GM18861 (cell line): ENCODE data around the gene CDSN.

Experiments
- ATAC-seq: cut with Tn5 transposase; IDR thresholded peaks from one replicate; pipeline ENCODE4 v1.9.1; 2021; ENCODE audit not compliant: unreplicated experiment

Gene CDSN

DNA sequence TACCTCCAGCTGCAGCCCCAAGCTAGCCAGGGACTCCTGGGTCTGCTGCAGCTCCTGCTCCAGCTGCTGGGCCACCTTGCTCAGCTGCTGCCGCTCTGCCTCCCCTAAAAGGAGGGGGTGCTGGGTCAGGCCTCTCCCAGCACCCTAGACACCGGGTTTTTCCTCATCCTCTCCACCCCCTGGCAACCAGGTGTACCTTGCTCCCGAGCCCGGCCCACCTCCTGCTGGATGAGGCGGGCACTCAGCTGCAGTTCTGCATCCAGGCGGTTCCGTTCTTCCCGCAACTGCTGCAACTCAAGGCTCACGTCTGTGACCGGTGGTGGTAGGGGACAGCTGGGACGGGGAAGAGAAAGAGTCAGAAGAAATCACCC, 24.7 kb upstream of the CDSN start:
- no peak for ATAC-seq

DNA sequence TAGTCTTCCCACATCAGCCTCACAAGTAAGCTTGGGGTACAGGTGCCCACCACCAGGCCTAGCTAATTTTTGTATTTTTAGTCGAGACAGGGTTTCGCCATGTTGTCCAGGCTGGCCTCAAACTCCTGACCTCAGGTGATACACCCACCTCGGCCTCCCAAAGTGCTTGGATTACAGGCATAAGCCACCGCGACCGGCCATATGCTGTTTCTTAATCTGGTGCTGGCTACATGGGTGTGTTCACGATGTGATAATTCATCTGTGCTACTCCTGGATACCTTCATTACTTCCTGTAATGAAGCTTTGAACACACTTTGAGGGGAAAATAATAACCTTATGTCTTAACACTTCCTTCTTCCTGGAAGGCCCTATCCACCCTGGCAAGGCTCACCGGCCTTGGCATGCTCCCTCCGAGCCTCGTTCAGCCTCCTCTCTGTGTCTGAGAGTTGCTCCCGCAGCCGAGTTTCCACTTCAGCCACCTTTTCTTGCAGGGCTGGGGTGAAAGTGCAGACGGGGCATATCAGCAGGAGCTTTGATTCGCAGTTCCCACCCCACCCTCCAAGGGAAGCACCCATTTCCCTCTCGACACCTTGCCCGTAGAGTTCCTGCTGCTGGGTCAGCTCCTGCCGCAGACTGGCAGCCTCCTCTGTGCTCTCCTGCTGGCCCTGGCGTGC, 24.2 kb upstream of the CDSN start:
- no peak for ATAC-seq

DNA sequence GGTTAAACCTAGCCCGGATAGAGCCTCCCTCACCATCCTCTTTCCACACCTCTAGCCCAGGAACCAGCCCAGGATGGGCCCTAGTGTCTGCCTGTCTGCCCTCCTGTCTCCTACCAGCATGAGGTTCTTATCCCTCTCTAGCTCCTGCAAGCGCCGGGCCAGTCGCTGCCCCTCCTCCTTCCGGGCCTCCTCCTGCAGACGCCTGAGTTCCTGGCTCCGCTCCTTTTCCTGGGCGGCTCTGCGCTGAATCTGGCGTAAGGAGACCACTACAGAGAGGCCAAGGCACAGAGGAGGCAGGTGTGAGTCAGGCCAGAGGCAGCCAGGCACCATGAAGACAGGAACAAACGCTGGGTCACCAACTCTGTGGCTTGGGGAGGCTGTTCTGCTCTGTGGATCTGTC, 22.9 kb upstream of the CDSN start:
- ATAC-seq, result no peak

DNA sequence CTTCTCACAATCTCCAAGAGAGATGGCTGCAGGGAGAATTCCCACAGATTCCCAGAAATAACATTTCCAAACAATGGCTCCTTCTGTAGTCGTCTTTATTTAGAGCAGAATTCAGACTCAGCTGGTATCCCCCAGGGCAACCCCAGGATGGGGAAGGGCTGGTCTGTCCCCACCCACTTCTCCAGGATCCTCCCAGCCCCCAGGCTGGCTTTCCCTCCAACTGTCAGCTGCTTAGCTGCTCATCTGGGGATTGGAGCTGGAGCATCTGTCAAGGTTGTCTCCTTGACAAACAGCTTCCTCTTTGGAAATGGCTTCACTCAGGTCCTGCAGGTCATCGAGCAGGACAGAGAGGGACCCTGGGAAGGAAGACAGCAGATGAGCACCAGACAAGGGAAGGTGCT, 22.1 kb upstream of the CDSN start:
- no peak for ATAC-seq

DNA sequence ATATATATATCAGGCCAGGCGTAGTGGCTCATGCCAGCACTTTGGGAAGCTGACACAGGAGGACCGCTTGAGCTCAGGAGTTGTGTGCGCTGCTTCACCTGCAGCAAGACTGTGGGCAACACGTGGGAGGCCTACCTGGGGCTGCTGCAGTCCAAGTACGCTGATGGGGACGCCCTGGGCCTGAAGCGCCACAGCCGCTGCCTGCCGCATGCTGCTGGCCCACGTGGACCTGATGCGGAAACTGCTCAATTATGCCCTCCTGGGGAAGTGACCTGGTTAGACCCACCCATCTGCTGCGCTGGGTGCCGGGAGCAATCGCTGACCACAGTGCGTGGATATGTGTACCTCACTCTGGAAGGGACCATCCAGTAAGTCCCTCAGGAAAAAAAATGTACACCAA, 20.4 kb upstream of the CDSN start:
- ATAC-seq, result no peak

GRCh38 chr6:31139599-31139998, 19.4 kb upstream of the CDSN start:
- no peak for ATAC-seq

- no peak for ATAC-seq
Measured at GRCh38 chr6:31138982-31139381, 18.7 kb upstream of the CDSN start, which contains the start of gene PSORS1C2. TSS of gene PSORS1C2 (minus strand) at chr6:31139066. CDS start at chr6:31139026, 40 bp downstream.

- no peak for ATAC-seq
Measured at GRCh38 chr6:31135710-31136109, 15.5 kb upstream of the CDSN start.

DNA sequence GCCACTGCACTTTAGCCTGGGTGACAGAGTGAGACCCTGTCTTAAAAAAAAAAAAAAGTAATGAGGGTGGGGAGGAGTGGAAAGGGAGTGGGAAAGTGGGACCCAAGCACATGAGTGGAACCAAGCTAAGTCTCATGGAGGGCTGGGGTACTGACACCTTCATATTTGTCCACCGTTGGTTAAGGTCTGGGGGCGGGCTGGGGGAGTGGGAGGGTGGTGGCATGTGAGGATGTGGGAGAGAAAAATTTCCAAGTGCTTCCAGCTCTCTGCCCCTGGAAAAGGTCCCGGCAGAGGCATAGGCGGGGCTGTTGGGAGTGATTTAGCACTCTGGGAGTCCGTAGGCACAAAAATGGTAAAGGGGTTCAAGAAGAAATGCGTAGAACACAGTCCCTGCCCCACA, 12.6 kb upstream of the CDSN start:
- no peak for ATAC-seq

DNA sequence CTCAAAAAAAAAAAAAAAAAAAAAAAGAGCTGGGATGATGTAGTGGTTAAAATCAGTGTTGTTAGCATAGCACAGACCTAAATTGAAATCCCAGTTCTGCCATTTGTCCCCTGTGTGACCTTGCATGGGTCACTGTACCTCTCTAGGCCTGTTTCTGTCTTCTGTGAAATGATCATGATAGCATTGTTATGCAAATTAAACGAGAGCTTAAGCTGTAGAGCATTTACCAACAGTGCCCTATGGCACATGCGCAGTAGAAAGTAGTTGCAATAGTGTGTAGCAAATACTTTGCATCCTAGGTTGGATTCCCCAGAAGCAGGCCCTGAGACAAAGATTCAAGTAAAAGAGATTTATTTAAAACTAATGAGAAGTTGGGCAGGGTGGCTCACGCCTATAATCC, 11.3 kb upstream of the CDSN start:
- ATAC-seq, result no peak

DNA sequence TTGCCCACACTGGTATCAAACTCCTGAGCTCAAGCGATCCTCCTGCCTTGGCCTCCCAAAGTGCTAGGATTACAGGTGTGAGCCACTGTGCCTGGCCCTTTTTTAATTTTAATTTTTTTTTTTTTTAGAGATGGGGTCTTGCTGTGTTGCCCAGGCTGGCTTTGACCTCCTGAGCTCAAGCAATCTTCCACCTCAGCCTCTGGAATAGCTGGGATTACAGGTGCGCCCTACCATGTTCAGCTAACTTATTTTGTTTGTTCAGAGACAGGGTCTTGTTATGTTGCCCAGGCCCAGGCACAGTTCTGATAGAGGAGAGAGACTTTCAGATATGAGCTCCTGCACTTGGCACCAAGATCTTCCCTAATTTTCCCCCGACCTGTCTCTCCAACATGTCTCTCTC, 10.5 kb upstream of the CDSN start:
- ATAC-seq, result no peak

DNA sequence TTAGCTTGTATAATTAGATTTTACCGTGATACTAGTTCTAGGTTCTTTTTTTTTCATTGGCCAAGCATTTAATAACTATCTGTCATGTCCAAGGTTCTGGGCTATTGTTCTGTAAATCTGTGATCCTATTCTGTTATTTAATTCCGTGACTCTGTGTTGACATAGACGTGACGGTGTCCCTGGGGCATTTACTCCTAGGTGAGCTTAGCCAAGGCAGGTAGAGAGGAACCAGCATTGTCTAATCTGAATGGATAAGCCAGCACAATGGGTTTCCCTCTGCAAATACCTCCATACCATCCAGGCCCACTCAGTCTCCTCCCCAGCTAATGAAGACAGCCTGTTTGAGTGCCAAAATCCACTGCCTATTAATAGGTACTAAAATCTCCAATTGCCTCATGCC, 8.9 kb upstream of the CDSN start:
- no peak for ATAC-seq

DNA sequence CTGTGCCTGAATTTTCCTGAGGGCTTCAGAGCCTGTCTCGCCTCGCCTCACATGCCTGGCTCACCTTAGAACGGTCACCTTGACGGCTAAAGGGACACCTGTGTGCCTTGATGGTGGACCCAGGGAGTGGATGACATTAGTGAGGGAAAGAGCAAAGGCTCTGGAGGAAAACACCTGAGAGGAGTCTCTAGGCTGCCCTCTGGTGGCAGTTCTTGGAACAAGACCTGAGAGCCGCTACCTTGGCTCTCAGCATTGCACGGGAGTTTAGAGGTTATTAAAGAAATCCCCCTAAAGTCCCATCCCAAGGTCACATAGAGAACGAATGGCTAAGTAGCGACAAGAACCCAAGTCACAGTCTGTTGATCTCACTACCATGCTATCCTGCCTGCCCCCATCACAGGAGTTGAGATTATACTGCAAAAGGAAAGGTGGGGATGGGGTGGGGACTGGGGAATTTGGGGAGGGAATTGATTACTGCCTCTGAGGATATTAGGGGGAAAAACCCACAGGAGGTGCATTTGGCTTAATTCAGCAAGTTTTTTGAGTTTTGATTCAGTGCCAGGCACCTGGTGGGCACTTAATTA, 7.9 kb upstream of the CDSN start:
- no peak for ATAC-seq

DNA sequence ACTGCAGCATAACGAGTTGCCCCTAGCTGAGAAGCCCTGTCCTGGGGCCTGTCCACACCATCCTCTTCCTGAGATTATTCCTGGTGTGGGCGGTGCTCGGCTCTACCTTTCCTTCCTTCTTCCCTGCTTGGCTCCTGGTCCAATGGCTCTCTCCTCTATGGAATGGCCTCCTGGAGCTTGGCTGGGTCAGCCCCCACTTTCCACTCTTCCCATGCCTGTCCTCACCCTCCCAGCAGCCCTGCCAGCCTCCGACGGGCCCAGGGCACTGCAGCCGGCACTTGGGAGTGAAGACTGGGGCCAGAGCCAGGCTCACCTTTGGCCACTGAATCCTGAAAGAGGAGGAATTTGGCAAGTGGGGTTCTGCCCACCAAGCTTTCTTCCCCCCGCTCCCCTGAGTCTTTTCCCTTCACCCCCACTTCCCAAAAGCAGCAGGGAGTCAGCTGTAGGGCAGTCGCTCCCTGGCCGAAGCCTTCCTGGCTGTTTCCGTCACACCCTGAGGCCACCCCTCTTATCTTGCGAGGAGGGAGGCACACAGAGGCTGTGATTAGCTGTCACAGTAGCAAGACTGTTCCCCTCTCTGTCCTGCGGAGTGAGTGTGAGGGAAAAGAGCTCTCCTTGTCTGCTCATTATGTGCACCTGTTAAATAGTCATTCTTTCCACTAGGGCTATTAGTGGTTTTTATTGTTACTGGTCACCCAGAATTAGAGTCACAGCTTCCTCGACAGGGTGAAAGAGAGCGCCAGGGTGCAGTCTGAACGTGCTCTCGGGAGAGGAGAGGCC, 6.3 kb upstream of the CDSN start:
- no peak for ATAC-seq

DNA sequence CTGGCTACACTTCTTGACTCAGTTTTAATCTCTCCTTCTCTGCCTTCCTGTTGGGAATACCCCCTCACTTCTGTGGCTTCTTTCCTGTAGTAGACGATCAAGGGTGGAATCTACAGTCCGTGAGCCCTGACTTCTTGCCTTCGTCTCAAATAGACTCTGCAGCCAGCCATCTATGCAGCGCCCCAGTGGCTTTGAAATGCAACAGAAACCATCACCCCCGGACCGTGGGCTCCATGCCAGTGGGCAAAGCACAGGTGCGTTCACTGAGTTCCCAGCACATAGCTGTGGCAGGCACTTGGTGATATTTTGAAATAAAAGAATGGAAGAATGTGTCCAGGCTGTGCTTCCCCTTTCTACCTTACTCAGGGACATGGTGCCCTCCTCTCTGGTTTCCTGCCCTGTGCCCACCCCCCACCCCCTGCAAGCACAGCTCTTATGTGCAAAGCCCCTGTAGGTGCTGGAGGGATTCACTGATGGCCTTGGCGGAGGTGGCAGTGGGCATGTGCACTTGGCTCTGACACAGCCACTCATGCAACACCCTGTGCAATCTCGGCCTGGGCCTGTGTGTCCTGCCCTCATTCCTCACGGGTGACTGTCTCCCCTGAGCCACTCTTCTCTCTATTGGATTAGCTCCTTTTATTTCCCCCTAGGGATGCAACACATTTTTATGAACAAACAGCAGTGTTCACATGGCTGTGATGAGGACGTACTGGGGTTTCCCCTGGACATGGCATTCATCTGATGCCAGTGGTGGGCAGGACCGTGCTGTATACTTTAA, 5.5 kb upstream of the CDSN start:
- no peak for ATAC-seq

GRCh38 chr6:31125162-31125561, 4.9 kb upstream of the CDSN start:
- no peak for ATAC-seq

GRCh38 chr6:31122791-31123706, 2.8 kb upstream of the CDSN start:
- ATAC-seq, result no peak

DNA sequence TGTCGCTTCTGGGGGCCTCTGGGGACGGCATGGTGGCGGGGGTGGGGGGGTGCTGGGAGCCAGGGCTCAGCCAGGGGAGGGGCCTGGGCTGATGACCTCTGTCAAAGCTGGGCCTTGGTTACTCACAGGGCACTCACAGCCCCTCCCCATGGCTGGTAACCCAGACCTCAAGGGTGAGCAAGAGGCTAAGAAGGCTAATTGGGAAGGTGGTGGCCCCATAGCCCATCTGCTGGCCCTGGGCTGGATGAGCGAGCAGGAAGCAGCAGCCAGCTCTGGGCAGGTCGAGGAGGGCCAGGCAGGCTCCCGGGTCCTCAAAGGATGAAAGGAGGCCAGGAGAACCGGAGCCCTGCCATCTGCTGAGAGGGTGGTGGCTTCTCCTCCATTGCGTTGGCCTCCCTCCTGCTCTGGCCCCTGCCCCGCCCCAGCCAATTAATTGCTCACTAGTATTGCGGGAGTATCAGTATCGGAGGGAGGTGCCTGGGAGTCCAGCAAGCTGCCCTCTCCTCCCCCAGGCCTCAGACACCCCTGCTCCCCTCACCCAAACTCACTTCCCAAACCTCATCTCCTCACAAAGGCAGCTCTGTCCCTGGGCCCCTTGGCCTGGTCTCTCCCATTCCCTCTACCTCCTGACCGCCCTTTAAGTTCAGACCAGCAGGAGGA, 1.0 kb upstream of the CDSN start:
- no peak for ATAC-seq

DNA sequence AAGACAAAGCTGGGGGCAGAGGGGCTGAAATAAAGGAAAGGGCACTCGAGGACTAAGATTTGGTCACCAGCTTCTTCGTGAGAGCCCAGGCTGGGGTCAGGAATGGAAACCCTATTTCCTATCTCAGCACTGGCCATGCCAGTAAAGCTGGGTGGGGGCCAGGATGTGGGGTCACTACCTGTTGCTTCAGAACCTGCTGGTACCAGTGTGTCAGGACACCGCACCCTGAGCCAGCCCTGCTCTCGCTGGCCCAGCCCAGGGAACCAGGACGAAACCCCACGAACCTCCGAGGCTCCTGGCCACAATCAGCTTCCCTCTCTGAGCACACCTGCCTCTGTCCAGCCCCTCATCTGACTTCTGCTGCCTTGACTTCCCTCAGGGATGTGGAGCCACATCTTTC, 2.1 kb downstream of the CDSN start:
- ATAC-seq, result no peak
